HCT116 (cell line): ENCODE results near the gene COBL. TPM values are rescaled to one million over a fixed set of nuclear protein-coding genes. Genes with fewer than 3 reads are reported as not detected.

ENCODE experiments used
- ATAC-seq: fragments of 200-7000 bp; cut with Tn5 transposase; 2 replicates; pipeline ENCODE4 v1.9.1; 2020; ENCODE audit warnings: mild to moderate bottlenecking, moderate library complexity
- BruUV-seq: library from RNA; stranded (reverse); fragments of 400-500 nt; replicated peaks from 2 replicates; lab custom pipeline; 2021; lab: Mats Ljungman, UMichigan
- CTCF ChIA-PET: fragments of 300-600 bp; sonication (Branson Sonifier 250); formaldehyde crosslinking; loops from one replicate; lab custom pipeline; 2021; ENCODE audit warnings: antibody characterized with exemption; lab: Charles Lee
- POLR2A ChIA-PET: fragments of 300-600, 350-600 bp; sonication (Branson Sonifier 250); formaldehyde crosslinking; loops from one replicate; lab custom pipeline; 2021; ENCODE audit warnings: antibody characterized with exemption; lab: Charles Lee
- RAD21 ChIA-PET, 2 experiments: fragments of 300-600 bp; sonication (Branson Sonifier 250); formaldehyde crosslinking; loops; one replicate each; lab custom pipeline; 2023; ENCODE audit warnings: low total read pairs in 2 of 2; ENCODE audit not compliant: uncharacterized antibody in 2 of 2, unreplicated experiment in 2 of 2, low non-redundant PET in 1 of 2; lab: Charles Lee
- DNase-seq: peaks from one replicate; pipeline ENCODE4 v3.0.0-alpha.2; 2010; ENCODE audit warnings: low read depth, low spot score
- H2AFZ ChIP-seq: fragments of 200-600 bp; shearing (Covaris generic), sonication (generic); 2 replicates; pipeline ENCODE4 v1.6.1; 2017; ENCODE audit warnings: low read depth, mixed run types, mixed read lengths, antibody characterized with exemption, low read length; ENCODE audit not compliant: poor library complexity, severe bottlenecking
- H3K27ac ChIP-seq: 2 replicates; pipeline ENCODE4 v1.5.1; 2012; ENCODE audit warnings: low read depth, low read length
- H3K27me3 ChIP-seq: fragments of 200-600 bp; sonication (generic); 2 replicates; pipeline ENCODE4 v1.6.1; 2016; ENCODE audit warnings: mixed run types, low read length, mixed read lengths; ENCODE audit not compliant: insufficient read depth
- H3K36me3 ChIP-seq, 2 experiments: fragments of 200-500 bp in 1 of 2; fragments of 200-600 bp in 1 of 2; sonication (Bioruptor generic) in 1 of 2; sonication (generic) in 1 of 2; 2 replicates each; pipeline versions ENCODE4 v1.5.1 to v1.6.1; 2014 to 2016; ENCODE audit warnings: low read length in 2 of 2, inconsistent platforms in 1 of 2, mixed read lengths in 1 of 2, mixed run types in 1 of 2; ENCODE audit not compliant: insufficient read depth in 2 of 2, control insufficient read depth in 1 of 2
- H3K4me1 ChIP-seq, 2 experiments: fragments of 200-600 bp in 1 of 2; sonication (generic) in 1 of 2; 2 replicates each; pipeline versions ENCODE4 v1.5.1 to v1.6.1; 2012 to 2017; ENCODE audit warnings: low read length in 2 of 2, inconsistent platforms in 1 of 2, mild to moderate bottlenecking in 1 of 2, mixed read lengths in 1 of 2, mixed run types in 1 of 2, moderate library complexity in 1 of 2; ENCODE audit not compliant: insufficient read depth in 2 of 2, control insufficient read depth in 1 of 2
- H3K4me2 ChIP-seq: fragments of 200-600 bp; sonication (generic); 2 replicates; pipeline ENCODE4 v1.6.1; 2017; ENCODE audit warnings: mixed run types, low read length, mixed read lengths
- H3K4me3 ChIP-seq, 2 experiments: fragments of 200-600 bp in 1 of 2; sonication (generic) in 1 of 2; replicated peaks in 1 of 2; 2 replicates each; pipeline ENCODE4 v1.5.1; 2011 to 2016; ENCODE audit warnings: low read length in 2 of 2, control low read depth in 1 of 2, low read depth in 1 of 2, mild to moderate bottlenecking in 1 of 2, mixed read lengths in 1 of 2, mixed run types in 1 of 2
- H3K79me2 ChIP-seq: fragments of 200-600 bp; sonication (generic); 2 replicates; pipeline ENCODE4 v1.6.1; 2017; ENCODE audit warnings: mild to moderate bottlenecking, mixed run types, low read length, moderate library complexity, mixed read lengths; ENCODE audit not compliant: insufficient read depth
- H3K9ac ChIP-seq: fragments of 200-600 bp; sonication (generic); 2 replicates; pipeline ENCODE4 v1.6.1; 2016; ENCODE audit warnings: low read length, mixed read lengths
- H3K9me2 ChIP-seq: fragments of 200-600 bp; sonication (generic), shearing (Covaris generic); 2 replicates; pipeline ENCODE4 v1.6.1; 2017; ENCODE audit warnings: mixed run types, mild to moderate bottlenecking, moderate library complexity; ENCODE audit not compliant: insufficient read depth
- H3K9me3 ChIP-seq, 2 experiments: fragments of 200-500 bp in 1 of 2; fragments of 200-600 bp in 1 of 2; sonication (Bioruptor generic) in 1 of 2; sonication (generic) in 1 of 2; 2 replicates each; pipeline ENCODE4 v1.6.1; 2014 to 2017; ENCODE audit warnings: low read length in 2 of 2, mixed read lengths in 2 of 2, inconsistent platforms in 1 of 2, low read depth in 1 of 2, mild to moderate bottlenecking in 1 of 2, mixed run types in 1 of 2, moderate library complexity in 1 of 2; ENCODE audit not compliant: control insufficient read depth in 1 of 2, insufficient read depth in 1 of 2
- H4K20me1 ChIP-seq: fragments of 200-600 bp; sonication (generic), shearing (Covaris generic); 2 replicates; pipeline ENCODE4 v1.6.1; 2017; ENCODE audit warnings: mixed run types, mild to moderate bottlenecking, moderate library complexity; ENCODE audit not compliant: insufficient read depth
- CBX3 ChIP-seq: IDR thresholded peaks from 2 replicates; pipeline ENCODE4 v1.6.1; 2012; ENCODE audit warnings: low read depth
- EGR1 ChIP-seq: IDR thresholded peaks from 2 replicates; pipeline ENCODE4 v1.6.1; 2012; ENCODE audit warnings: low read depth
- ELF1 ChIP-seq: IDR thresholded peaks from 2 replicates; pipeline ENCODE4 v1.6.1; 2012; ENCODE audit warnings: low read depth, borderline replicate concordance
- EZH2 ChIP-seq: fragments of 200-600 bp; sonication (generic); IDR thresholded peaks from 2 replicates; pipeline ENCODE4 v1.6.1; 2017; ENCODE audit warnings: antibody characterized with exemption, mixed run types
- POLR2A ChIP-seq: IDR thresholded peaks from 2 replicates; pipeline ENCODE4 v1.7.0; 2011; ENCODE audit warnings: borderline replicate concordance; ENCODE audit not compliant: insufficient read depth, insufficient read length; ENCODE audit errors: extremely low read depth
- POLR2AphosphoS5 ChIP-seq: IDR thresholded peaks from 2 replicates; pipeline ENCODE4 v1.6.1; 2011; ENCODE audit warnings: mild to moderate bottlenecking, low read depth, low read length, moderate library complexity
- RAD21 ChIP-seq: IDR thresholded peaks from 2 replicates; pipeline ENCODE4 v1.6.1; 2012; ENCODE audit warnings: low read depth, mild to moderate bottlenecking
- REST ChIP-seq: IDR thresholded peaks from 2 replicates; pipeline ENCODE4 v1.6.1; 2012; ENCODE audit warnings: low read depth
- SIN3A ChIP-seq: IDR thresholded peaks from 2 replicates; pipeline ENCODE4 v1.6.1; 2012; ENCODE audit warnings: low read depth
- SRF ChIP-seq: IDR thresholded peaks from 2 replicates; pipeline ENCODE4 v1.6.1; 2012; ENCODE audit warnings: low read depth
- TCF7L2 ChIP-seq: IDR thresholded peaks from 2 replicates; pipeline ENCODE4 v1.7.0; 2011; ENCODE audit warnings: borderline replicate concordance, inconsistent platforms; ENCODE audit not compliant: insufficient read depth, insufficient read length; ENCODE audit errors: extremely low read depth
- ZFX ChIP-seq: fragments of 450-650 bp; IDR thresholded peaks from 2 replicates; pipeline ENCODE4 v1.6.1; 2017
- ZNF274 ChIP-seq: fragments of 200-500 bp; sonication (Bioruptor generic); IDR thresholded peaks from 2 replicates; pipeline ENCODE4 v1.6.1; 2014; ENCODE audit warnings: mild to moderate bottlenecking, low read depth, low read length, inconsistent platforms
- intact Hi-C: fragments of 100-400 bp; cut with micrococcal nuclease; formaldehyde crosslinking; loops from 2 replicates; pipeline ENCODE4 v1.10.0; 2022
- total RNA-seq: library from RNA; stranded (reverse); gene quantifications from one replicate; pipeline ENCODE4 v1.2.1, GENCODE V29; 2021; ENCODE audit not compliant: unreplicated experiment

The COBL gene
- total RNA-seq, 1 experiment from 2014 or later: 19.3 TPM

- ChIA-PET RAD21 (no interaction called here), CTCF (no interaction called here), POLR2A (interaction anchor here (0.6 kb wide), 1 partner anchor 91 kb away, joined by 3 read pairs; no protein-coding TSS in a partner anchor)
- ATAC-seq (no peak), DNase-seq (no peak)
- H3K4me1 ChIP-seq: peaks cover 0 to 8% of the 10 kb centered on the region in 2 experiments; a peak in 2 of 4 replicates
- no TSS peak for BruUV-seq
- H3K27me3 ChIP-seq: no peaks in the 10 kb centered on the region
- intact Hi-C loops: no loop called here
- no peaks in the 10 kb centered on the region; the same call in 1 of the 2 replicates for H3K79me2 ChIP-seq
- TF ChIP-seq SIN3A: no peak
- no peak for TF ChIP-seq TCF7L2
- TF ChIP-seq ZFX: no peak
- no peak for TF ChIP-seq ELF1
- TF ChIP-seq POLR2AphosphoS5: no peak
- no peaks in the 10 kb centered on the region for H3K9me3 ChIP-seq
- H3K4me3 ChIP-seq: no peak overlapping the region
- no peak overlapping the region for H3K9ac ChIP-seq
- no peaks in the 10 kb centered on the region for H4K20me1 ChIP-seq
- H3K9me2 ChIP-seq: no peaks in the 10 kb centered on the region
- no peak overlapping the region for H3K27ac ChIP-seq
- H3K4me2 ChIP-seq: no peak overlapping the region
- H2AFZ ChIP-seq: no peak overlapping the region
- H3K36me3 ChIP-seq: no peaks in the 10 kb centered on the region
These were observed 36.5 kb downstream of the COBL start for GRCh38 chr7:51280156-51280555.

GRCh38 chr7:51279391-51280023 lies 37.1 kb downstream of the COBL start:
- Histone ChIP-seq H3K27ac (no peak overlapping the region), H3K36me3 (no peaks in the 10 kb centered on the region), H3K4me1 (peaks cover 0 to 8% of the 10 kb centered on the region in 2 experiments; a peak in 2 of 4 replicates), H3K9me2 (no peaks in the 10 kb centered on the region), H2AFZ (no peak overlapping the region), H4K20me1 (no peaks in the 10 kb centered on the region), H3K4me3 (no peak overlapping the region), H3K4me2 (no peak overlapping the region), H3K9ac (no peak overlapping the region), H3K79me2 (no peaks in the 10 kb centered on the region; the same call in 1 of the 2 replicates), H3K27me3 (no peaks in the 10 kb centered on the region), H3K9me3 (no peaks in the 10 kb centered on the region)
- ChIA-PET POLR2A (interaction anchor here (0.6 kb wide), 1 partner anchor 91 kb away, joined by 3 read pairs; no protein-coding TSS in a partner anchor), CTCF (no interaction called here), RAD21 (no interaction called here)
- no peak for DNase-seq
- BruUV-seq: no TSS peak
- no peak for ATAC-seq
- intact Hi-C loops: no loop called here
- TF ChIP-seq EZH2: no peak
- no peak for TF ChIP-seq CBX3
- no peak for TF ChIP-seq POLR2A
- TF ChIP-seq RAD21: no peak
- TF ChIP-seq SRF: no peak
- TF ChIP-seq ELF1: no peak
- no peak for TF ChIP-seq REST
- TF ChIP-seq ZNF274: no peak
- TF ChIP-seq EGR1: no peak
